ENCODE results near the gene BCR.

DNA sequence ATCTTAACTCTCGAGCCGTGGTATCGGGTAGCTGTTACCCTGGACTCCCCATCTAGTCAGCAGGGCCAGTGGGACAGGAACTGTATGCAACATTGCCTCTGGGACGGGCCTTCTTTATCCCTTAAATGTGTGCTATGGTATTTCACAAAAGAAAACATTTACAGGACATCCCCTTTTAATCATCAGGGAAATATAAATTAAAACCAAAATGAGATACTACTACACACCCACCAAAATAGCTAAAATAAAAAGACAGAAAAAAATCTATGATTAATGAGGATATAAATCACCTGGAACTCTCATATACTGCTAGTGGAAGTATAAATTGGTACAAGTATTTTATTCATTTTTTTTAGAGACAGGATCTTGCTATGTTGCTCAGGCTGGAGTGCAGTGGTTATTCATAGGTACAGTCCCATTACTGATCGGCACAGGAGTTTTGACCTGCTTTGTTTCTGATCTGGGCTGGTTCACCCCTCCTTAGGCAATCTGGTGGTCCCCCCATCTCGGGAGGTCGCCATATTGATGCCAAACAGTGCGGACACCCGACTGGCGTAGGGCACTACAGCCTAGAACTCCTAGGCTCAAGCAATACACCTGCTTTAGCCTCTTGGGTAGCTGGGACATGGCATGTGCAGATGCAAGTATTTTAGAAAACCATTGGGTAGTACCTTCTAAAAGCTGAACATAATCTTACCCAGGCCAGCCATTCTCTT is 47.8 kb upstream of the BCR start:
- TF ChIP-seq, protein P1, sequence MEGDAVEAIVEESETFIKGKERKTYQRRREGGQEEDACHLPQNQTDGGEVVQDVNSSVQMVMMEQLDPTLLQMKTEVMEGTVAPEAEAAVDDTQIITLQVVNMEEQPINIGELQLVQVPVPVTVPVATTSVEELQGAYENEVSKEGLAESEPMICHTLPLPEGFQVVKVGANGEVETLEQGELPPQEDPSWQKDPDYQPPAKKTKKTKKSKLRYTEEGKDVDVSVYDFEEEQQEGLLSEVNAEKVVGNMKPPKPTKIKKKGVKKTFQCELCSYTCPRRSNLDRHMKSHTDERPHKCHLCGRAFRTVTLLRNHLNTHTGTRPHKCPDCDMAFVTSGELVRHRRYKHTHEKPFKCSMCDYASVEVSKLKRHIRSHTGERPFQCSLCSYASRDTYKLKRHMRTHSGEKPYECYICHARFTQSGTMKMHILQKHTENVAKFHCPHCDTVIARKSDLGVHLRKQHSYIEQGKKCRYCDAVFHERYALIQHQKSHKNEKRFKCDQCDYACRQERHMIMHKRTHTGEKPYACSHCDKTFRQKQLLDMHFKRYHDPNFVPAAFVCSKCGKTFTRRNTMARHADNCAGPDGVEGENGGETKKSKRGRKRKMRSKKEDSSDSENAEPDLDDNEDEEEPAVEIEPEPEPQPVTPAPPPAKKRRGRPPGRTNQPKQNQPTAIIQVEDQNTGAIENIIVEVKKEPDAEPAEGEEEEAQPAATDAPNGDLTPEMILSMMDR (IDR thresholded peaks at IDR 0.05) = no peak
- no peak for TF ChIP-seq POLR2A (IDR thresholded peaks at IDR 0.05)

All from upper lobe of left lung (tissue), 4 donors.